ENCODE data around the gene PDS5B.

DNA sequence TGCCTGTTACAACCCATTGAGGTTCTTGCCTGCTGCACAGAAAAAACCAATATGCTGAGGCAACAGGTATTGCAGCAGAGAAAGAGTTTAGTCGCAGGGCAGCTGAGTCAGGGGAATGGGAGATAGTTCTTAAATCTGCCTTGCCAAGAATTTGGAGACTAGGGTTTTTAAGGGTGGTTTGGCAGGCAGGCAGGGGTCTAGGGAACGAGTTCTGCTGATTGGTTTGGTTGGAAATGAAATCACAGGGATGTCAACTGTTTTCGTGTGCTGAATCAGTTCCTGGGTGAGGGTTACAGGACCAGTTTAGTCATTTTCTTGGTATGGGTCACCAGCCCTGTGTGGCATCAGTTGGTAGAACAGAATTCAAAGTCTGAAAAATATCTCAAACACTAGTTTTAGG, 36.6 kb downstream of the PDS5B start:
- TF ChIP-seq, protein P1, sequence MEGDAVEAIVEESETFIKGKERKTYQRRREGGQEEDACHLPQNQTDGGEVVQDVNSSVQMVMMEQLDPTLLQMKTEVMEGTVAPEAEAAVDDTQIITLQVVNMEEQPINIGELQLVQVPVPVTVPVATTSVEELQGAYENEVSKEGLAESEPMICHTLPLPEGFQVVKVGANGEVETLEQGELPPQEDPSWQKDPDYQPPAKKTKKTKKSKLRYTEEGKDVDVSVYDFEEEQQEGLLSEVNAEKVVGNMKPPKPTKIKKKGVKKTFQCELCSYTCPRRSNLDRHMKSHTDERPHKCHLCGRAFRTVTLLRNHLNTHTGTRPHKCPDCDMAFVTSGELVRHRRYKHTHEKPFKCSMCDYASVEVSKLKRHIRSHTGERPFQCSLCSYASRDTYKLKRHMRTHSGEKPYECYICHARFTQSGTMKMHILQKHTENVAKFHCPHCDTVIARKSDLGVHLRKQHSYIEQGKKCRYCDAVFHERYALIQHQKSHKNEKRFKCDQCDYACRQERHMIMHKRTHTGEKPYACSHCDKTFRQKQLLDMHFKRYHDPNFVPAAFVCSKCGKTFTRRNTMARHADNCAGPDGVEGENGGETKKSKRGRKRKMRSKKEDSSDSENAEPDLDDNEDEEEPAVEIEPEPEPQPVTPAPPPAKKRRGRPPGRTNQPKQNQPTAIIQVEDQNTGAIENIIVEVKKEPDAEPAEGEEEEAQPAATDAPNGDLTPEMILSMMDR (IDR thresholded peaks at IDR 0.05), result no peak
- TF ChIP-seq POLR2A (IDR thresholded peaks at IDR 0.05), result no peak
- TF ChIP-seq POLR2AphosphoS5 (IDR thresholded peaks at IDR 0.05; ENCODE audit: insufficient read depth in 1 of 2, low read depth in 1 of 2), result no peak
